PC-3 (cell line): Measurements from ENCODE around the gene TGFB1I1. TPM values are rescaled to one million over a fixed set of nuclear protein-coding genes. Genes with fewer than 3 reads are reported as not detected.

Experiments used
- ATAC-seq: fragments of 200-7000 bp; cut with Tn5 transposase; 2 replicates; pipeline ENCODE4 v1.9.1; 2020; ENCODE audit warnings: mild to moderate bottlenecking, moderate library complexity
- BruUV-seq: library from RNA; stranded (reverse); fragments of 400-500 nt; replicated peaks from 2 replicates; lab custom pipeline; 2021; lab: Mats Ljungman, UMichigan
- CTCF ChIA-PET: fragments of 300-600 bp; sonication (Branson Sonifier 250); formaldehyde crosslinking; loops from one replicate; lab custom pipeline; 2022; ENCODE audit warnings: antibody characterized with exemption; lab: Charles Lee
- POLR2A ChIA-PET: fragments of 300-600 bp; sonication (Branson Sonifier 250); formaldehyde crosslinking; loops from one replicate; lab custom pipeline; 2022; ENCODE audit warnings: antibody characterized with exemption; ENCODE audit not compliant: unreplicated experiment; lab: Charles Lee
- DNase-seq: peaks from one replicate; pipeline ENCODE4 v3.0.0-alpha.2; 2015
- H2AFZ ChIP-seq: fragments of 300-600 bp; sonication (generic); 2 replicates; pipeline ENCODE4 v1.6.0; 2016; ENCODE audit warnings: antibody characterized with exemption, low read length
- H3F3A ChIP-seq: fragments of 300-600 bp; sonication (generic); one replicate; pipeline ENCODE4 v1.6.0; 2017; ENCODE audit warnings: antibody characterized with exemption, low read length, control low read depth, mild to moderate bottlenecking; ENCODE audit not compliant: unreplicated experiment
- H3K27ac ChIP-seq: fragments of 300-600 bp; sonication (generic); 2 replicates; pipeline ENCODE4 v1.5.1; 2016; ENCODE audit warnings: mild to moderate bottlenecking, low read length
- H3K27me3 ChIP-seq: fragments of 300-600 bp; sonication (generic); 2 replicates; pipeline ENCODE4 v1.6.1; 2016; ENCODE audit warnings: low read length, mixed read lengths
- H3K36me3 ChIP-seq: fragments of 300-600 bp; sonication (generic); 2 replicates; pipeline ENCODE4 v1.6.1; 2016; ENCODE audit warnings: low read depth, mixed run types, low read length, mixed read lengths
- H3K4me1 ChIP-seq: fragments of 300-600 bp; sonication (generic); 2 replicates; pipeline ENCODE4 v1.5.1; 2016; ENCODE audit warnings: low read length; ENCODE audit not compliant: insufficient read depth
- H3K4me2 ChIP-seq: fragments of 300-600 bp; sonication (generic); 2 replicates; pipeline ENCODE4 v1.6.0; 2016; ENCODE audit warnings: low read length
- H3K4me3 ChIP-seq: fragments of 300-600 bp; sonication (generic); 2 replicates; pipeline ENCODE4 v1.5.1; 2016; ENCODE audit warnings: mild to moderate bottlenecking, low read length, mixed read lengths
- H3K79me2 ChIP-seq: fragments of 300-600 bp; sonication (generic); 2 replicates; pipeline ENCODE4 v1.6.1; 2017; ENCODE audit warnings: low read length, mixed read lengths
- H3K9ac ChIP-seq: fragments of 300-600 bp; sonication (generic); 2 replicates; pipeline ENCODE4 v1.6.0; 2016; ENCODE audit warnings: mild to moderate bottlenecking, low read length
- H3K9me2 ChIP-seq: fragments of 300-600 bp; sonication (generic); replicated peaks from 2 replicates; pipeline ENCODE4 v1.6.1; 2016; ENCODE audit warnings: mixed run types, low read length, mixed read lengths
- H3K9me3 ChIP-seq: fragments of 300-600 bp; sonication (generic); 2 replicates; pipeline ENCODE4 v1.6.1; 2016; ENCODE audit warnings: low read length, mixed read lengths
- H4K20me1 ChIP-seq: fragments of 300-600 bp; sonication (generic); 2 replicates; pipeline ENCODE4 v1.6.1; 2016; ENCODE audit warnings: low read length, mixed read lengths
- CTCF ChIP-seq: fragments of 300-600 bp; sonication (generic); conservative IDR thresholded peaks from 2 replicates; pipeline ENCODE4 v1.5.1; 2017; ENCODE audit warnings: antibody characterized with exemption, low read depth, mild to moderate bottlenecking, low read length
- EZH2 ChIP-seq: fragments of 300-600 bp; sonication (generic); IDR thresholded peaks from one replicate; pipeline ENCODE4 v1.6.1; 2017; ENCODE audit warnings: antibody characterized with exemption, mild to moderate bottlenecking, low read length; ENCODE audit not compliant: unreplicated experiment
- EZH2phosphoT487 ChIP-seq: fragments of 300-600 bp; sonication (generic); IDR thresholded peaks from 2 replicates; pipeline ENCODE4 v1.6.1; 2018; ENCODE audit warnings: mild to moderate bottlenecking, antibody characterized with exemption, low read length, borderline replicate concordance
- intact Hi-C: fragments of 100-400 bp; cut with micrococcal nuclease; formaldehyde crosslinking; loops from 2 replicates; pipeline ENCODE4 v1.9.0; 2023
- total RNA-seq: library from RNA; depleted of rRNA; stranded (reverse); fragments of >200 nt; gene quantifications from 2 replicates; pipeline ENCODE4 v1.2.3, GENCODE V29; 2014

The TGFB1I1 gene
- total RNA-seq, 1 experiment from 2014 or later: 11.2 TPM

DNA sequence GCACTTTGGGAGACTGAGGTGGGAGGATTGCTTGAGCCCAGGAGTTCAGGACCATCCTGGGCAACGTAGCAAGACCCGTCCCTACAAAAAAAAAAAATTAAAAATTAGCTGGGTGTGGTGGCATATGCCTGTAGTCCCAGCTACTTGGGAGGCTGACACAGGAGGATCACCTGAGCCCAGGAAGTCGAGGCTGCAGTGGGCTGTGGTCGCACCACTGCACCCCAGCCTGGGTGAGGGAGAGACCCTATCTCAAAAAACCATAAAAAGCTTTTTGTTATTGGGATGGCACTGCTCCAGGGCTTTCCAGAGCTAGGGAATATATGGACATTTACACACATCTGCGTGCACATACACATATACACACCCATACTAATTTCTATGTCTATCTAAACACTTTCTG is 20.8 kb upstream of the TGFB1I1 start:
- POLR2A ChIA-PET: no interaction called here
- no peak overlapping the region for H3K9ac ChIP-seq
- peaks cover 18% of the 10 kb centered on the region for H3K4me1 ChIP-seq
- CTCF ChIA-PET: interaction anchor here (1.3 kb wide), 1 partner anchor 9 kb away, joined by 6 read pairs; no protein-coding TSS in a partner anchor
- no peaks in the 10 kb centered on the region for H3K79me2 ChIP-seq
- H3K9me3 ChIP-seq: no peaks in the 10 kb centered on the region
- TF ChIP-seq CTCF (no peak), EZH2phosphoT487 (no peak), EZH2 (no peak)
- no peak for DNase-seq
- H3K27me3 ChIP-seq: no peaks in the 10 kb centered on the region
- no peak overlapping the region for H3K4me3 ChIP-seq
- peak overlapping the region; percentile 60; the same call in 1 of the 2 replicates for H2AFZ ChIP-seq
- H4K20me1 ChIP-seq: no peaks in the 10 kb centered on the region
- BruUV-seq: no TSS peak
- H3K9me2 ChIP-seq: no peaks in the 10 kb centered on the region
- H3K4me2 ChIP-seq: no peak overlapping the region
- intact Hi-C loops: loop anchor here (5.0 to 10.0 kb wide), 2 partner anchors 246 to 416 kb away; partner anchors contain the start of gene PYCARD
- ATAC-seq: no peak
- no peaks in the 10 kb centered on the region for H3K36me3 ChIP-seq
- no peak overlapping the region for H3K27ac ChIP-seq
- H3F3A ChIP-seq: no peaks in the 10 kb centered on the region

DNA sequence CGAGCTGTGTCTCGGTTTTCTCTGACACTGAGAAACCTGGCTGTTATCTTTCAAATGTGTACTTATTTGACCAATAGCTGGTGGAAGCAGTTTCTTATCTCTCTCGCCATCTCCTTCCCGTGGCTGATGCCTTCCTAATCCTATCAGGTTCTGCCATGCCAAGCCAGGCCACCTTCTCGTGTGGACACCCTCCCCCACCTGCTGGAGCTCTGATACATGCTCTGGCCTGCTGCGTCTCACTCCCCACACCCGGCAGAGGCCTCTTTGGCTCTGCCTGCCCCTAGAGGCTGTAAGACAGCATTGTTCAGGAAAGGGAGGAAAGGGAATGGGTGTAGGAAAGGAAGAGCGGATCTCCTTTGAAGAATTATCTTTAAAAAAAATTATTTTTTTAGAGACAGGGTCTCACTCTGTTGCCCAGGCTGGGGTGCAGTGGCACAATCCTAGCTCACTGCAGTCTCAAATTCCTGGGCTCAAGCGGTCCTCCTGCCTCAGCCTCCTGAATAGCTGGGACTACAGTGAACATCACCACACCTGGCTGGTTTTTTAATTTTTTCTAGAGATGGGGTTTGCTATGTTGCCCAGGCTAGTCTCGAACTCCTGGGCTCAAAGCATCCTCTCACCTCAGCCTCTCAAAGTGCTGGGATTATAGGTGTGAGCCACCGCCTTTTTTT is 20.1 kb upstream of the TGFB1I1 start:
- Histone ChIP-seq H3K9me3 (no peaks in the 10 kb centered on the region), H3K4me3 (no peak overlapping the region), H3F3A (no peaks in the 10 kb centered on the region), H3K4me2 (no peak overlapping the region), H3K27ac (no peak overlapping the region), H3K4me1 (peaks cover 18% of the 10 kb centered on the region), H3K9me2 (no peaks in the 10 kb centered on the region), H3K79me2 (no peaks in the 10 kb centered on the region), H4K20me1 (no peaks in the 10 kb centered on the region), H3K9ac (no peak overlapping the region), H3K27me3 (no peaks in the 10 kb centered on the region), H3K36me3 (no peaks in the 10 kb centered on the region), H2AFZ (peak overlapping the region; percentile 60; the same call in 1 of the 2 replicates)
- intact Hi-C loops: loop anchor here (5.0 to 10.0 kb wide), 2 partner anchors 247 to 415 kb away; partner anchors contain the start of gene PYCARD
- ChIA-PET CTCF (interaction anchor here (1.3 kb wide), 1 partner anchor 9 kb away, joined by 6 read pairs; no protein-coding TSS in a partner anchor), POLR2A (no interaction called here)
- DNase-seq (peak; percentile 60), ATAC-seq (peak; percentile 87)
- TF ChIP-seq EZH2phosphoT487: no peak
- TF ChIP-seq CTCF: peak; percentile 55; the same call in 1 of the 2 replicates
- no peak for TF ChIP-seq EZH2
- BruUV-seq: no TSS peak
